GOT3 (cell line): Measurements from ENCODE around the gene PGAP3.

Experiments
- DNase-seq: peaks from one replicate; lab custom pipeline; 2025; ENCODE audit warnings: mixed read lengths; lab: John Stamatoyannopoulos, UW

Gene PGAP3

DNA sequence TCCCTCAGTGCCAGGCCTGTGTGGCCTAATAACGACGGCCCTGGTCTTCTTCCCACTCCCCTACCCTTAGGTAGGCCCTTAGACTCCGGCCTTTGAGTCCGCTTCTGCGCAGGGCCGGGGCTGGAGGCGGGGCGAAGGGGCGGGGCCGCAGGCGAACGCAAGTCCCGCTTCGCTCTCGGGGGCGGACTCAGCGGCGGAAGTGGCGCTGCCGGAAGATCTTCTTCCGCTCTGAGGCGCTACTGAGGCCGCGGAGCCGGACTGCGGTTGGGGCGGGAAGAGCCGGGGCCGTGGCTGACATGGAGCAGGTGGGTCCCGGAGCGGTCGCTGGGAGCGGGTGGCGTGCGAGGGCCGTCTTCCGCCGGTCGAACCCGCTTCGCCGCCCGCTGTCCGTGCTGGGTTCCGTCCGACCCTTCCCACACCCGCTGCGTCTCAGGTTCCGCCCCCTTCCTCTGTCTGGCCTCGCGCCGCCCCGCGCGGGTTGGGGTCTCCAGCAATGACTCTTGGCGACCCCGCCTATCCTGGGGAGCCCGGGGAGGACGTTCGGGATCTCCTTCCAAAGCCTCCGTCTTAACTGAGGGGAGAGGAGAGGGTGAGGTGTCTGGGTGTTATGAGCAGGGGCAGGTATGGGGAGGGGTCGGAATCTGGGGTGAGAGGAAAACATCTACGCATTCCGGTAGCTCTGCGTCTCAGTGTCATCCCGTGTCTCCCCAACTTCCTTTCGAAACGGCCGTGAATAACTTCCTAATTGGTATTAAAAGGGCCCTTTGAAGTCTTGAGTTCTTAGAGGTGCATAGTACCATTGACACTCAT is 50.7 kb downstream of the PGAP3 start, which contains the start of gene STARD3:
STARD3 (plus strand) TSS at position 218 of the 810 bp plus-strand sequence. CDS start 16,388 bp downstream, outside the sequence.
- peak; percentile 11 for DNase-seq

DNA sequence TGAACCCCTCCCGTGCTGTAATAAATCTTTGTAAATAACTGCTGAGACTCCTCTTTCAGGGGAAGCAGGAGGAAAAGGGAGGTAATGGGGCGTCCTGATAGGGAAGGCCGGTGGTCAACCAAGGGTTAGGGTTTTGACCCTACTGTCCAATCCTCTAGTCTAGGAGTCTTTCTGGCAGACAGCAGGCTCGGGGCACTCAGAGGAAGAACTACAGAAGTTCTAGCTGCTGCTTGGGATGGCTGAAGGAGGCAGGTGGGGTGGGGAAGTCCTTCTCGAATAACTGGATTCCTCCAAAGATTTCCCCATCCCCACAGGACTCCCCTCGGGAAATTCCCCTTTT is 51.3 kb downstream of the PGAP3 start:
- DNase-seq: no peak

DNA sequence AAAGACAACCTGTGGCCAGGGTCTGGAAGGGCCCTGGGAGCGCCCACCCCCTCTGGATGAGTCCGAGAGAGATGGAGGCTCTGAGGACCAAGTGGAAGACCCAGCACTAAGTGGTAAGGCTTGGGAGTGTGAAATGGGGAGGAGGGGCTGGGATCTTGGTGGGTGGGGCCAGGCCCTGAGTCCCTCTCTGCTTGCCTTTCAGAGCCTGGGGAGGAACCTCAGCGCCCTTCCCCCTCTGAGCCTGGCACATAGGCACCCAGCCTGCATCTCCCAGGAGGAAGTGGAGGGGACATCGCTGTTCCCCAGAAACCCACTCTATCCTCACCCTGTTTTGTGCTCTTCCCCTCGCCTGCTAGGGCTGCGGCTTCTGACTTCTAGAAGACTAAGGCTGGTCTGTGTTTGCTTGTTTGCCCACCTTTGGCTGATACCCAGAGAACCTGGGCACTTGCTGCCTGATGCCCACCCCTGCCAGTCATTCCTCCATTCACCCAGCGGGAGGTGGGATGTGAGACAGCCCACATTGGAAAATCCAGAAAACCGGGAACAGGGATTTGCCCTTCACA is 52.2 kb downstream of the PGAP3 start:
- DNase-seq: no peak

DNA sequence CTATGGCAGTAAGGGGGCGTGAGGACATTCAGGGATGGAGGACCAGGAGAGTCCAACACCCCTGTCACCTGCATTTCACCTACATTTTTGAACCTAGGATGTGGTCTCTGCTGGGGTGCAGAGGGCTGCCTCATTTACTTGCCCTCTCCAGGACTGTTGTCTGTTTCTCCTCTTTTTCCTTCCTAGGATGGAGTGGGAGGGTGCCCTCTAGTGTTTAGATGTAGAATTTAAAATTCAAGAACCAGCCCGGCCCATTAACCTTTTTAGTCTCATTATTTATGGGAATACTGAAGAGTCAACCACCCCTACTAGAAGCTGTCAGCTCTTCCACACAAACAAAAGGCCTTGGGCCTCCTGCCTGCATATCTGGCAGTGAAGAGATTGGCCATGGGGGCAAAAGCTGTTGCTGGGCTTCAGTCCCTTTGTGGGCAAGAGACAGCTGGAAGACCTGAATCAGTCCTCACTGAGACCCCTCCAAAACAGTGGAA is 53.4 kb downstream of the PGAP3 start:
- no peak for DNase-seq

DNA sequence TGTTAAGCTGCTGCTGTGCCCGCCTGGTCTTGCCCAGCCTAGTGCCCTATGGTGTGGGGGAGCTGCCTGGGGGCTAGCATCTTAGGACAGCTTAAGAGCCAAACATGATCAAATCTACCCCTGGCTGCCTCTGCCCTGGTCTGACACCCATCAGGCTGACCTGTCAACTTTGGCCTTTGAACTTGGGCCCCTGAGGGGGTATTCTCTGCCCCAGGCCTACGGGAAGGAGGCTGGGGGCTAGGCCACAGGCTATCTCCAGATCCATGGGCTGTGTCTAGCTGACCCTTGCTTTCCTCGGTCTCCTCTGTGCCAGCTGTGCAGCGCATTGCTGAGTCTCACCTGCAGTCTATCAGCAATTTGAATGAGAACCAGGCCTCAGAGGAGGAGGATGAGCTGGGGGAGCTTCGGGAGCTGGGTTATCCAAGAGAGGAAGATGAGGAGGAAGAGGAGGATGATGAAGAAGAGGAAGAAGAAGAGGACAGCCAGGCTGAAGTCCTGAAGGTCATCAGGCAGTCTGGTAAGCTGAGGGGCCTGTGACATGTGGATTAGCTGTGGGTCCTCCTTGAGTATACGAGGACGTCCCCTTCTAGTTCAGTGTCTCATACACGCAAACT is 54.2 kb downstream of the PGAP3 start:
- no peak for DNase-seq

DNA sequence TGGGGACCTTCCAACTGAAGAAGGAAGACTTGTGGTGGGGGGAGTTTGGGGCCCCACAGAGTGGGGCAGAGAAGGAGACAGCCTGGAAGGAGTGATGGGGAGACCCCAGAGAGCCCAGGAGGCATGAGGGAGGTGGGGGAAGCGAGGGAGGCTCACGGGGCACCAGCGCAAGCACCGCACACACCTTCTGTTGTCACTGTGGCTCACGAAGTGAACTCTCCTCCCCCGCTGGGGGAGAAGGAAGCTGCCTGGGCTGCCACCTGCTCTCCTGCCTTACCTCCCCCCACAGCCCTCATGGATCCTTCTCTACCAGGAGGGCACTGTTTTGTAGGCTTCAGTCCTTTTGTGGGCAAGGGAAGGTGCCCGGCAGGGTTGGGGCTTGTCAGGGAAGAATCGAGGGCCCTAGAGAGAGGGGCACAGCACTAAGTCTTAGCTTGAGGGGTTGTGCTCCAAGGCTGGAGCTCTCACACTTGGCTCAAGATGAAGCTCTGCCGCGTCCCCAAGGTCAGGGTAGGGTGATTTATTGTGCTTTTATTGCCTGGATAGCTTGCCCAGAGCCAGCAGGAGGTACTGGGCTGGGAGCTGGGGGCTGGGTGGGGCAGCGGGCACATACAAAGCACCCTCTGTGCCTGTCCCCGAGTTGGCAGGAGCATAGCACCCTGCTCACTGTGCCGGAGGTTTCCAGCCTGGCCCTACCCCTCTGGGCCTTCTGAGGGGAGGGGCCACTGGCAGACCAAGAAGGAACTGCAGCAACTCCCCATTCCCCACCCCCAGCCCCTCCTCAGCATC is 55.5 kb downstream of the PGAP3 start:
- no peak for DNase-seq

DNA sequence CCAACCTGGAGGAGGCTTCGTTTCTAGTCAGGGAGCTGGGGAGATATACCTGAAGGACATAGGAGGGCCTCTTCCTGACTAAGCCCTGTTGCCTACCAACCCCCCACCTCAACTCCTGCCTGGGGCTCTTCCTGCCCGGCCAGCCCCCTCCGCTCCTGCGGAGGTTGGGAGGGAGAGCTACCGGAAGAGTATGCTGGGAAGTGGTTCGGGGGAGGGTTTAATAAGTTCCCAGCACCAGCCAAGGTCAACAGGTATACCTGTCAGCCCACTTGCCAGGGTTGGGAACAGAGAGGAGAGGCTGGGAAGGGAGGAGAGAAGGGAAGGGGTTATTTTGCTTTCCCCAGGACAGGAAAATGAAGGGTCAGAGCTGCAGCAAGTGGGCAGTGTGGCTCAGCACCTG is 56.5 kb downstream of the PGAP3 start:
- DNase-seq: no peak

DNA sequence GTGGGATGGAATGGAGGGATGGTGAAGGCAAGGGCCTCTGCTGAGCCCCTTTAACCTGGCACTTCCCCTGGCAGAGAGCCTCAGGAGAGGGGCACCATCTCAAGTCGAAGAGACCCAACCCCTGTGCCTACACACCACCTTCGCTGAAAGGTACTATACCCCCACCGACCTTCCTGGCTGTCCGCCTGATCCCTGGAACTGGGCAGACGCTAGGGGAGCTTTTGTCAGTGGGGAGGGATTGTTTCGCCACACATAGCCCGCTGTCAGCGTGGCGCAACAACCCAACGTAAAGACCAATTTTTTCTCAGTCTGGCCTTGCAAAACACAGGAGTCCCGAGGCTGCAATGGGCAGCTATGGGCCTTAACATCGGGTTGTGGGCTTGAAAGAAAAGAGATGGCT is 58.0 kb downstream of the PGAP3 start:
- no peak for DNase-seq

DNA sequence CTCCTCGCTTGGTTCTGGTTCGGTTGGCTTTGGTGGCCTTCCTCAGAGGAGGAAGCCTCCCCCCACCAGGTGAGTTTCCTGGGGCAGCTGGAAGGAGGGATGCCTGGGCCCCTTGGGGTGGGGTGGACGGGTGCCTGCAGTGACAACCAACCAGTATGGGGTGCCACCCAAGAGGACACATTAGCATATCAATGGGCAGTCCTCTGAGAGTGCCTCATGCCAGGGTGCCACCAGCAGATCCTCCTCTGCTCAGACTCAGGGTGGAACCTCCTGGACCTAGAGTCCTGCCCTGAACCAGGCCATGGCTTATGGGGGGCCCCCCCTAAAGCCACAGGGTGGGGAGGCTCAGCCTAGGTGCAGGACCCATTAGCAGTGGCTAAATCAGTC is 58.4 kb downstream of the PGAP3 start:
- no peak for DNase-seq

DNA sequence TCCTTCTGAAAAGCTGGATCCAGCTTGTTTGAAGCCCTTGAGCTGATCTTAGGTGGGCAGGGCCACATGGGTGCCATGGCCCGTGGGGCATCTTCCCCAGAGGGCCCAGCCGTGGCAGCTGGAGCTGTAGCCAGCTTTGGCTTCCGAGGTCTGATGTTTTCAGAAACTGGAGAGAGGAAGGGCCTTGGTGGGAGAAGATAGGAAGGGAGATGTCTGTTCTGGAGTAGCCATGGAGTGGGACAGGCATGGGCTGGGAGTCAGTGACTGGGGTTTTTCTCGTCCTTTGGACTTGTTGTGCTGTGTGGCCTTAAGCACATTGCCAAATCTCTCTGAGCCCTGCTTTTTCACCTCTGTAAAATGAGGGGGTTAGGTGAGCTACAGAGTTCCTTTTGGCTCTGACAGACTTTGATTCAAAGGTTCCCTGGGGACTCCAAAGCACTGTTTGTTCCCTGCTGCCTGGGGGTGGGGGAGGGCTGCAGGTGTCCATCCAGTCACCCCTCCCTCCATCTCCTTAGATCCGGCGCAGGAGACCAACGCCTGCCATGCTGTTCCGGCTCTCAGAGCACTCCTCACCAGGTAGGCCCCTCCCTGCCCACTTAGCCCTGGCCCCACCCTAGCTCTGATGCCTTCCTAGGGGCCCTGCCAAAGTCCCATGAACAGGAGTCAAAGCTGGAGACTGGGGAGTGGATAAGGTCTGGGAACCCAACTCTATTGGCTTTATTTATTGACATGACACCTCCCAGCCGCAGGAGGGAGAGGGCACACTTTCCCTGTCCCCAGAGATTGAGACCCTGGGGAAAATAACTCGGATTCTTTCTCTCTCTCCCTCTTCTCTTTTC is 59.0 kb downstream of the PGAP3 start:
- DNase-seq: no peak

DNA sequence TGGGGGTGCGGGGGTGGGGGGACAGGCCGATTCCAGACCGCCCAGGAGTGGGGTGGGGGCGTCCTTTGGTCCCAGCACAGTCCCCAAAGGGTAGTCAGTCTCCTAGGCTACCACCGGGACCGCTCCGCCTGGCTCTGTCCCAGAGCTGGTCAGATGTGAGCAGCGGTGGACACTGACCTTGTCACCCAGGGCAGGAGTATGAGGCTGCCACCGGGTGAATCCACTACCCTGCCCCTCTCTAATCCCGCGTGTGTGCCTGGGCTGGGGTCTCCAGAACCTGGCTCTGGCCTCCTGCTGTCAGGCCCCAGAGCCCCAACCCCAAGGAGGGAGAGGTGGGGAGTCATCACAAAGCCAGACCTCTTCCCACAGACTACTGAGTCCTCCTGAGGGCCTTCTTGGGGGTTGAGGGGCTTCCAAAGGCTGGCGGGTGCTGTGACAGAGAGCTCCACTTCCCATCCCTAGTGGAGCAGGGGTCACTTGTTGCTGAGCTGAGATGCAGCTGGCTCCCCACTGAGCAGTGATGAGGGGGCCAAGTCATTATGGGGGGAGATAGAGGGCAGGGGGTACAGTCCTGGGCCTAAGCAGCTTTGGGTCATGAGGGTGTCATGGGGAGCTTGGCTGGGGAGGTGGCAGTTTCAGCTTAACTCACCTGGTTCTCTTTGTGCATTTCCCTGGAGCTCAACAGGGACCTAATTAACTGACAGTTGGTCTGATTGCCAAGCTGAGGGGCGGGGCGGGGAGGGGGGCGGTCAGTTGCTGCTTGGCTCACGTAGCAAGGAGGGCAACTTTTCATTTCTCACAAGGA is 59.9 kb downstream of the PGAP3 start:
- DNase-seq: no peak

DNA sequence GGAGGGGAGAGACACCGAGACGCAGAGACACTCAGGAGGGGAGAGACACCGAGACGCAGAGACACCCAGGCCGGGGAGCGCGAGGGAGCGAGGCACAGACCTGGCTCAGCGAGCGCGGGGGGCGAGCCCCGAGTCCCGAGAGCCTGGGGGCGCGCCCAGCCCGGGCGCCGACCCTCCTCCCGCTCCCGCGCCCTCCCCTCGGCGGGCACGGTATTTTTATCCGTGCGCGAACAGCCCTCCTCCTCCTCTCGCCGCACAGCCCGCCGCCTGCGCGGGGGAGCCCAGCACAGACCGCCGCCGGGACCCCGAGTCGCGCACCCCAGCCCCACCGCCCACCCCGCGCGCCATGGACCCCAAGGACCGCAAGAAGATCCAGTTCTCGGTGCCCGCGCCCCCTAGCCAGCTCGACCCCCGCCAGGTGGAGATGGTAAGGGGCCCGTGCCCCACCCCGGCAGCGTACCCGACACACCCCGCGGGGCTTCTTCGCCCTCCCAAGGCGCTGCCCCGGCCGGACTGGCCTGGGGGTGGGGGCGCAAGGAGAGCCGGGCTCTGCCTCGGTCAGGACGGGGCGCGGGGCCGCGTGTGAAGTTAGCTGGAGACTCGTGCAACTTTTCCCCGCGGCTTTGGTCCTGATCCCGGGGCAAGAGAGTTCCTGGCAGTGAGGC is 60.7 kb downstream of the PGAP3 start:
- DNase-seq: no peak

DNA sequence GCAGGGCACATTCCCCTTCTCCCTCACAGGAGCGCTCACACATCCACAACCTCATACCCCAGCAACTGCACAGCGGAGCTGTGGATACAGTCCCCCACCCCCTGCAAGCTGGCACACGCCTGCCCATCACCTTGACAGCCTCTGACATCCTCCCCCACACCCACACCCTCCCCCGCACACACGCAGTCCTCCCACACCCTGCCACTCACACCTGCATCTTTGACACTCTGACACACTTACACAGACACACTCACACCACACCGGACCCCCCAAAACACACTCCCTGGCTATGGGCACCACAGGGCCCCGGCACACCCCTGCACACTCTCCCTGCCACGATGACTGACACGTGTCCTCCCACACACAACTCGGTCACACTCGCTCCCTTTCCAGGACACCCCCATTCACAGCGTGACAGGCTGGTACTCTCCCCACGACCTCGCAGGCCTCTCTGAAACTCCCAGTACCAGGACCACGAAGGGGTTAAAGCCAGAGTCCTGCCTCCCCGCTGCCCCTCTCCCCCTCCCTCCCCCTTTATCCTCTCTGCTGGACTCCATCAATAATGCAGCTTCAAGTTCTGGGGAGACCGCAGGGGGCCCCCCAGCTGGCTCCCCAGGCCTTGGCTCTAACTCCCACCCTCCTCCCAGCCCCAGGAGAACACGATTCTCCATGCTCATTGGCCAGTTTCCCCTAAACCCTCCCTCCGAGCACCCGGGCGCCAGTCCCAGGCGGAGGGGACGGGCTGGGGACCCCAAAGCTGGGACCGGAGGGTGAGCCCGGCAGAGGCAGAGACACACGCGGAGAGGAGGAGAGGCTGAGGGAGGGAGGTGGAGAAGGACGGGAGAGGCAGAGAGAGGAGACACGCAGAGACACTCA is 61.4 kb downstream of the PGAP3 start, which contains the start of gene PPP1R1B:
PPP1R1B (plus strand) TSS at position 782 of the 876 bp plus-strand sequence. CDS start 441 bp downstream, outside the sequence.
- DNase-seq: no peak

DNA sequence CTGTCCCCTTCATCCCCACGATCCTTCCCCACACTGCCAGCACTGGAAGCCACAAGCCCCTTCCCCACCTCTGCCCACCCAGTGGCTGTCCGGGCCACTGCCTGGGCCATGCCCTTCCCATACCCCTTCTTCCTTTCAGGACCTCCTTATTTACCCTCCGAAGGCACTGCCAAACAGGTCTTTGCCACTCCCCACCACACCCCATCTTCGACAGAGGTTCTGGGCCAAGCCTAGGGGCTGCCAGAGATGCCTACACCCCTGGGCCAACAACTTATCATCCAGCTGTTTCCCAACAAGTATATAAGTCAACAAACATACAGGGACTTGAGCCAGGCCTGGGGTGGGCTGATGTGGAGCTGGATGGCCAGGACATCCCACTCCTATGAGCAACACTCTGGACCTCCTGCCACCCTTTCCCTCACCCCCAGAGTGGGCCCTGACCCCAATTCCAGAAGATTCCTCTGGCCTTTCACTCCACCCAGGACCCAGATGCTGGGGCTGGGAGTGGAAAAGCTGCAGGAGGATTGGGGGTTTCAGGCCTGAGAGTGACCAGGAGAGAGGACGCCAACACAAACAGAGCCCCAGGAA is 62.6 kb downstream of the PGAP3 start:
- DNase-seq: no peak

DNA sequence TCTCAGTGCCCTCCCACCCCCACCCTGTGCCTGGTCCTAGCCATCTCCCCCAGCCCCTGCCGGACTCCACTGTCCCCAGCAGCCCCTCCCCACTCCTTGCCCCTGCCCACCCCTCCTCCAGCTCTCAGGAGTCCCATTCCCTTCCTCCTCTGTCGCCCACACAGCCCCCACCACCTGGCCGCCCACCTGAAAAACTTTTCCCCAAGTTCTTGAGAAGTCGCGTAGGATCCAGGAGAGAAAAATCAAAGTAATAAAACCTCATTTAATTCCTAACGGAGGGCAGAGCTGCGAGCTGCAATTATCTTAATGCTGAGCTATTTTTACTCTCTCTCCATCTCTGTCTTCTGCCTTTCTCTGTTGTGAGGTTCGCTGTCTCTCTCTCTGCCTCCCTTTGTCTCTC is 63.5 kb downstream of the PGAP3 start:
- no peak for DNase-seq

DNA sequence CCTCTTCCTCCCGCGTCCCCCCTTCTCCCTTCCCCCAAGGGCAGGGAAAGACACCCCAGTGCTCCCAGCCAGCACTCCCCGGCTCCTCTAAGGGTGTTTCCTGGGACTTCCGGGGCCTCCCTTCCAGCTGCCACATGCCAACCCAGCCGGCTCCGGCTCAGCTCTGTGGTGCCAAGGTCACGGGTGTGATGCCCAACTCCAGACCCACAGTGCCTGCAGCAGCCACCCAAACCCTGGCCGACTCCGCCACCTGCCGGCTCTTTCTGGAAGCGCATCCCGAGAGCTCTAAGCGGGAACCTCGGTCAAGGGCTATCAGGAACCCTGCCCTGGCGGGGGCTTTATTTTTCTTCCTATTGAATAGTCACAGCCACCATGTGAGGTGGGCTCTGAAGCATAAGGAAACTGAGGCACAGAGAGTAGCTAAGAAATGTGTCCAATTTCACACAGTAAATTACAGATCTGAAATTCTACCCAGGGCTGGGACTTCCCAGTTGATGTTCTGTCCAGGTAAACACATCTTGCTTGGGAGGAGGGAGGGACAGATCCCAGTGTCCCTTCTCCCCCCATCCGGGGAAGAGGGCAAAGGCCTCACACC is 64.4 kb downstream of the PGAP3 start:
- DNase-seq: peak; percentile 16

DNA sequence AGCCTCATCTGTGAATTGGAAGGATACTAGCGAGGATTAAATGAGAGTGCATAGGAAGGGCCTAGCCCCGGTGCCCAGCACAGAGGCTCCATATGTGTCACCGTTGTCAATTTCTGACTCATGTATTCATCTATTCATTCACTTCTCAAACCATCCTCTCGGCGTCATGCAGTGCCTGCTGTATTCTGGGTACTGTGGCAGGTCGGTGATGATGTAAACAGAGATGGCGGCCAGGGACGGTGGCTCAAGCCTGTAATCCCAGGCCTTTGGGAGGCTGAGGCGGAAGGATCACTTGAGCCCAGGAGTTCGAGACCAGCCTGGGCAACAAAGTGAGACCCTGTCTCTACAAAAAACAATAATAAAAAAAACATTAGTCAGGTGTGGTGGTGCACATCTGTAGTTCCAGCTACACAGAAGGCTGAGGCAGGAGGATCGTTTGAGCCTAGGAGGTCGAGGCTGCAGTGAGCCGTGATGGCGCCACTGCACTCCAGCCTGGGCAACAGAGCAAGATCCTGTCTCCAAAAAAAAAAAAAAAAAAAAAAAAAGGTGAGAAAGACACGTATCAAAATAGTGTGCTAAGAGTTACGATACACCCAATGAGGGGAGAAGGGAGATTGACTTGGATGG is 65.4 kb downstream of the PGAP3 start:
- DNase-seq: no peak
